ENCODE measurements around the gene F11.
"Not testable (repeated sequence)": the region's sequence is repeated elsewhere in the genome, so short reads cannot be mapped to it uniquely, and the experiment has no call there.

The F11 gene

DNA sequence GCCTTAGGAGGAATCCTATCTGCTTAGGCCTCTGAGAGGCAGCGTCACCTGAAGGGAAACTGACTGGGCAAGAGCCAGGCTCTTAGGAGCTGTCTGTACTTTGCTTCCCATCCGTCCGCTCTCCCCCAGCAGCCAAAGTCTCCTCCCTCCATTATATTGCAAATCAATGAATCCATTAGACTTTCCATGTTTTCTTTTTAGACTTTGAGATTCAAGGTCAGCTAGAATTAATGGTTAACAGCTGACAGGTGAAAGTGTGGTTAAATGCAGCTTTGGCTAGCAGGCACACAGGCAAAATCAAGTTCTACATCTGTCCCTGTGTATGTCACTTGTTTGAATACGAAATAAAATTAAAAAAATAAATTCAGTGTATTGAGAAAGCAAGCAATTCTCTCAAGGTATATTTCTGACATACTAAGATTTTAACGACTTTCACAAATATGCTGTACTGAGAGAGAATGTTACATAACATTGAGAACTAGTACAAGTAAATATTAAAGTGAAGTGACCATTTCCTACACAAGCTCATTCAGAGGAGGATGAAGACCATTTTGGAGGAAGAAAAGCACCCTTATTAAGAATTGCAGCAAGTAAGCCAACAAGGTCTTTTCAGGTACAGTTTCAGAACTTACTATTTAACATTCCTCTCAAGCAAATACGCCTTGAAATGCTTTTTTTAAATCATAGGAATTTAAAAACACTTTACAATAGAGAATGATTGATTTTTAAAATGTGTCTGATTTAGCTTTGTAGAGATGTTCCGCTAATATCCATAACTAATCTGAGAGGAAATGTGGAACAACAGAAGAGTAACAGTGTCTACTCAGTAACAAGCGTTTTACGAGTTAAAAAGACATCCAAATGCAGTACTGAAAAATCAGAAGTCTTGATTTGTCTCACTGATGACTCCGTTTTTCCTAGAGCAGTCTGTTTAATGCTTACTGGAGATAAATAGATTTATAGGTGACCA, at the start of gene F11:
TSS of gene F11 (plus strand) at position 507 of the 970 bp plus-strand sequence. CDS start 948 bp downstream, outside the sequence.
- DNase-seq = no peak

DNA sequence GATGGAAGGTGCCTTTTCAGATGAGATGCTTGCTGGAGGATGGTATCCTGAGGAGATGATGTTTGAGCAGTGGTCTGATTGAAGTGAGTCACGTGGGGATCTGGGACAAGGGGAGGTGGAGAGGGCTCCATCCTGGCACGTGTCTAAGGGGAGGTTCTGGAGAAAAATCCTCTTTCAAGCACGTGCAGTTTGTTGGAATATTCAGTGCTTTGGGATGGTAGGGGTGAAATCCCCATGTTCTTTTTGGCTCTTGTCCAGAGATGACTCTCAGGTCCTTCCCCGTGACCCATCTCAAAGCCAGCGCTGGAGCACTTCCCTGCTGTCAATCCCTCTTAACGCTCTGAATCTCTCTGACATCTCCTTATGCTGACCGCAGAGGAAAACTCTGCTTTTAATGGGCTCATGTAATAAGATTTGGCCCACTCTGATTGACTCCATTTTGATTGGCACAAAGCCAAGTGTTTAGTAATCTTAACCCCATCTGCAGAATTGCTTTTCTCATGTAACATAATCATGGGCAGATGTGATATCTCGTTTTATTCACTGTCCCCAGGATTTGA, 49.4 kb upstream of the F11 start:
- DNase-seq = no peak

DNA sequence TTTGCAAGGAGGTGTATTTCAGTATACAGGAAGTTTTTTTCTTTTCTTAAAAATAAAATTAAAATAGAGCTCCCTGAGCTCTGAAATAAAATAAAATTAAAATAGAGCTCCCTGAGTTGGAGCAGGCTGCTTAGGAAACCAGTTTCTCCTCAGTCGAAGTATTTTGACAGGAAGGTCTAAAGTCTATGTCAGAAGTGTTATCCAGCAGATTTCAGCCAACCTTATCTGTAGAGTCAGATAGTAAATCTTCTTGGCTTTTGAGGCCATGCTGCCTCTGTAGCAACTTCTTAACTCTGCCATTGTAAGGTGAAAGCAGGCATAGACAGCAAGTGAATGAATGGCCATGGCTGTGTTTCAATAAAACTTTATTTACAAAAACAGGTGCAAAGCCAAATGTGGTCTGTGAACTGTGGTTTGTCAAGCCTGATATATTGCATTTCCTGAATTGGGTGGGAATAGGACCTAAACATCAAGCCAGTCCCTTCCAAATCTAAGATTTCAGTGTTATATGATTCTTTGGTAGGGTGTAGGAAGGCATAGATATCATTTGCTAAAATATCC, 48.2 kb upstream of the F11 start:
- no peak for DNase-seq

DNA sequence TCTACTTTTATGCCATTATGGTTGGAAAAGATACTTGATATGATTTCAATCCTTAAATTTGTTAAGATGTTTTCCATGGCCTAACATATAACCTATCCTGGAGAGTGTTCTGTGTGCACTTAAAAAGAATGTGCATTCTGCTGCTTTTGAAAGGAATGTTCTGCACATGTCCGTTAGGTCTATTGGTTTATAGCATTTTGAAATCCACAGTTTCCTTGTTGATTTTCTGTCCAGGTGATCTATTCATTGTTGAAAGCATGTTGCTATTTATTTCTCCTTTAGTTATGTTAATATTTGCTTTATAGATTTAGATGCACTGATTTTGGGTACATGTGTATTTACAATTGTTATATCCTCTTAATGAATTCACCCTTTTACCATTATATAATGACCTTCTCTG, 44.4 kb upstream of the F11 start:
- DNase-seq = no peak

DNA sequence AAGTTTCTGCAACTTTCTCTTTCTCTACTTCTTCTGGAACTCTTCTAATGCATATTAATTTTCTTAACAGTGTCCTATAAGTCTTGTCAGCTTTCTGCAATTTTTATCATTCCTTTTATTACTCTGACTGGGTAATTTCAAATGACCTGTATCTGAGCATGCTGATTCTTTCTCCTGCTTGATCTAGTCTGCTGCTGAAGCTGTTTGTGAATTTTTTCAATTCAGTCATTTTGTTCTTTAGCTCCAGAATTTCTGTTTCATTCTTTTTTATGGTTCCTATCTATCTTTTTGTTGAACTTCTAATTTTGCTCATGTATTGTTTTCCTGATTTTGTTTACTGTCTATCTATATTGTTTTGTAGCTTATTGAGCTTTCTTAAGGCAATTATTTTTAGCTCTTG, 40.1 kb upstream of the F11 start:
- DNase-seq = no peak

DNA sequence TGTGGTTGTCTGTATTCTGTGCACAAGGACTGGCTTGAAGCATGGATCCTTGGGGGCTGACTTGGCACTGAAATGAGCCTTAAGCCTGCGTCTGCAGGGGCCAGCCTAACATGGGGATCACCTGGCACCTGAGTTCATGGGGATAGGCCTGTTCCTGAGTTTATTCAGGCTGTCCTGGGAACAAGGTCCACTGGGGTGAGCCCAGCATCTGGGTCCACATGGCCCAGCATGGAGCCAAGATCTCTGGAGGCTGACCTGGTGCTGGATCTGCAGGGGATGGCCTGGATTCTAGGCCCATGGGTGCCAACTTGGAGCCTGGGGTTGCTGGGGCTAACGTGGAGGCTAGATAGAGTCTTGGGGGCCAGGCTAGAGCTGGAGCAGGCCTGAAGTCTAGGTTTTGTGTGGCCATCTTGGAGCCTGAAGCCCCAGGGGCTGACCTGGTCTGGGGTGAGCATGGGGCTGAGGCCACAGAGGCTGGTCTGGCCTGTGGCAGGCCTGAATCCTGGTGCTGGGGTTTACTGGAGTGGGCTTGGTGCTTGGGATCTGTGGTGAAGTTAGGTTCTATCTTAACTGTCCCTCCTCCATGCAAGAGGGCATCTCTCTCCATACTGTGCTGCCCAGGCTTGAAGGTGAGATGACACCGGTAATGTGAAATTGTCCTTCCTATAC, 39.3 kb upstream of the F11 start:
- no peak for DNase-seq

DNA sequence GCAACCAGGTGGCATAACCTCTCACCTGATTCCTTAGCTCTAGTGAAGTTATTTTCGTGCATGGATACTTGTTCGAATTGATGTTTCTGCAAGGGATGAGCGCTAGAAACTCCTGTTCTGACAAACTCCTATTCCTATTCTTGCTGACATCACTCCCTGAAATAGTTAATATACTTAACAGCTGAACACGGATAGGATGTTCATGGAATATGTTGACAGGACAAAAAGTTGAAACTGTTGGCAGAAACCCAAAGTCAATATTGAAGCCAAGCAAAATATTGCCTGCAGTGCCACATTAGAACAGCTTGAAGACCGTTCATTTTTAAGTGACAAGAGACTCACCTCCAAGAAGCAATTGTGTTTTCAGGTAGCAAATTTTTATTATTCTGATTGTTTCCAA, 38.8 kb upstream of the F11 start, which contains the start of gene KLKB1:
TSS of gene KLKB1 (plus strand) at position 287 of the 400 bp plus-strand sequence. CDS start 689 bp downstream, outside the sequence.
- DNase-seq = no peak

DNA sequence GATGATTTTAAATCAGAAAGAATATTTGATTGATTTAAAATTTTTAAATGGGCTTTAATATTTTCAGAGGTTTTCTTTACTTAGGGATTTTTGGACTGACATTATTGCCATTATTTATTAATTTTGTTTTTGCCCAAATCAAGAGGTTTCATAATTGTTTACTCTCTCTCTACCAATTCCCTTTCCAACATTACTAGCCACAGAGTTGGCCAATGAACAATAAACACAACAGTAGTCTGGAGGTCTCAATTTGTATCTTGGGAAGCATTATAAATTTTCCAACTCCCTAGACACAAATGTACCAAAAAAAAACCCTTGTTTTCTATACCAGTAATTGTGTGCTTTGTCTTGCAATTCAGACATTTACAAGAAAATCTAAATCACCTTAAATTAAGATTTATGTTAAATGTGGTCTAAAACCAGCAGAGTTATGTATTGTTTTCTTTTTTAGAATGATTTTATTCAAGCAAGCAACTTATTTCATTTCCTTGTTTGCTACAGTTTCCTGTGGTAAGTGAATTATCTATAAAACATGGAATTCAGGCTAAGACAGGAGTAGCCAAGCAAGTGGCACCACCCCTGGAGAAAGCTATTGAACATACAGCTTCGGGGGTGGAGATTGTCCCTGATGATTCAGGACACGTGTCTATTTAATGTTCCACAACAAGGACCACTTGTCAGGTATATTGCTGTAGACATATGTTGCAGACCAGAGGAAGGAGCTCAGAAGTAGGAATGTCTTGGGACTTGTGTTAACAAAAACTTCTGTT, 38.1 kb upstream of the F11 start:
- DNase-seq = no peak

DNA sequence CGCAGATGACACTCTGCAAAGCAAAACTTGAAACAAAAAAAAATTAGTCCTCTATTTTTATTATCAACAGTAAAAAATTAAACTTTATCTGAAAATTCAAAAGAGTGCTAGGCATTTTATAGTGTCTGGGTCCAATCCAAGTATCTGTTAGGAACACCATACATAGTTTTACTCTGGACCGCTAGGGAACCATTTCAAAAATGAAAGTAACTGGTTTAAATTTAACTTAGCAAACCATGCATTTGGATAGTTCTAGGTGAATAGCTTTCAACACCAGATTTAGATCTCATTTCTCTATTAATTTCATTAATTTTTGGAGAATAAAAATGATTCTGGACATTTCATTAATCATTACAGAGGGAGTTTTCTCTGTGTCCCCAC, 37.5 kb upstream of the F11 start:
- DNase-seq = no peak

DNA sequence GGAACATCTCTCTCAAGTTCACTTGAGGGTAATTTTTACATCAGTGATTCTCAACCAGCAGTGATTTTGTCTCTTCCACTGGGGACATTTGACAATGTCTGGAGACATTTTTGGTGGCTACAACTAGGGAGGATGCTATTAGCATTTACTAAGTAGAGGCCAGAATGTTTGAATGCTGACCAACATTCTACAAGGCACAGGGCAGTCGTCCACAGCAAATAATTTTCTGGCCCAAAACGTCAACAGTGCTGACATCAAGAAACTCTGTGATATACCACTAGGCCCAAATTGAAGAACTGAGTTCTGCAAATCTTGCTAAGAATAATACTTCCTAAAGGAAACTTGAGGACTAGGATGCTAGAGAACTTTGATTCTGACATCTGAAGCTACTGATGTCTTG, 31.6 kb upstream of the F11 start:
- DNase-seq = no peak

DNA sequence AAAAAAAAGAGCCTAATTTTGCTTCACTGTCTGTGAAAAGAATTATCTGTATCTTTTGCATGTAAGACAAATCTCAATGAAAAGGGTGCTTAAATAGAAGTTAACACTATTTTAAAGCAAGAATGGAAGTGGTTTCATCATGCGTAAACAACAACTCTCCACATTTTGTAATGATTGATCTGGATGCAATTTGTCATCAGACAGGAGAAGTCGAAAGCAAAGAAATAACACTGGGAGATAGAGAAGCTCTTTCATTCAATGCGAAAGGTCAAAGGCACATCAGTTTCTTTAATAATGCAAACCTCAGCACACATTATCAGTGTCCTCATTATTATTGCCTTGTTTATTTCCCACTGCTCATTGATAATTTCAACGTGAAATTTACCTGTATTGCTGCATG, 29.9 kb upstream of the F11 start:
- no peak for DNase-seq

DNA sequence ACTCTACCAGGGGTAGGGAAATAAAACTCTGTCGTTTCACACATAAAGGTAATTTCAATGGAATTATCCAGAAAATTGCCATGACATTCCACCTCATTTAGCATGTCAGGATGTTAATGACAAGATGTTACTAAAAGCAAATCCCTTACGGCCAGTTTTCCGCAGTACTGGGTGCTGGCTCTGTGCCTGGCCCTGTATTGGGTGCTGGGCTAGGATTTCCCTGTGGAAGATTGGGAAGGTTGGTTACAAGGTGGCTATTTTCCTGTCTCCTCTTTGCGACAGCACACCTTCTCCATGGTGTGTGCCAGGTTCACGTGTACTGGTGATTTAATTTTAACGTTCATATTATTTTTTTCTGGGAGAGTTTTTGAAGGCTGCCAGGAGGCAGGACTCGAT, 25.5 kb upstream of the F11 start:
- DNase-seq = no peak

DNA sequence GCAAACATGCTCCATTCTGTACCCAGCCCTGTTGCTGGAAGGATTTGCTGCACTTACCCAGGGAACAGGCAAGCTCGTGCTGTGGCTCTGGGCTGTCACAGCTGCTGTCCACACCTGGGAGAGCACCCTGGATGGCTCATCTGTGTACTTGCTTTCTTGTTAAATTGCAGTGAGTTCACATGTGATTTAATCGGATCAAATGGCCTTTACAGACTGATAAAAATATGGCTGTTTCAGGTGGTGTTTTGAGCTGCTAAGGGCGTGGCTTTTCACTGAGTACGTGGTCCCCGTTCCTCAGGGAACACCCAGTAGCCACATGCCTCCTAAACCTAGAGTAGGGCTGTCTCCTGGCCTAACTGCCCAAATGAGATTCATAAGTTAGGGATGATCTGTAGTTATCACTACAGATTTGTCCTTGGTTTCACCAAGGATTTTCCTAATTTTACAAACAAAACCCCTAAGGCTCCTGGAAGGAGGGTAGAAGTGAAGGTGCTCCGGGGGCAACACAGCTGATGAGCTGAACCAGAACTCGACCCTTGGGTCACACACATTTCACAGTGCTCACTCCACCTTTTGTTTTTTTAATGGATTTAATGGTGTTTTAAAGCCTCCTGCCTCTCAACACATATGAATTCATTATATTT, 25.0 kb upstream of the F11 start:
- DNase-seq = no peak

DNA sequence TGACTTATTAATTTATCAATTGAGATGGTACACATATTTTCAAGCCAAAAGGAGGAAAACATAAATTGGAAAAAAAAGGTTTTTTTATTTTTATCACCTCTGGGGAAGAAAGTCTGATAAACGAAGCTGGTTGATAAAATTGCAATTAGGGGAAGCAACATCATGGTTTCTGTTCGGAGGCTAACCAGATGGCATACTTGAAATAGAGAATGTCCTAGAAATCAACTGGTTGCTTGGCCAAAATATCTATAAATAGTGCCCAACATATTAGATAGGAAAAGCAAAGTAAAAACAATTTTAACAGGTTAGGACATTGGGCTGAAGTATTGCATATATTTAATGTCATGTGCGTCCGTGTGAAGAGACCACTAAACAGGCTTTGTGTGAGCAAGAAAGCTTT, 24.4 kb upstream of the F11 start:
- DNase-seq = no peak

DNA sequence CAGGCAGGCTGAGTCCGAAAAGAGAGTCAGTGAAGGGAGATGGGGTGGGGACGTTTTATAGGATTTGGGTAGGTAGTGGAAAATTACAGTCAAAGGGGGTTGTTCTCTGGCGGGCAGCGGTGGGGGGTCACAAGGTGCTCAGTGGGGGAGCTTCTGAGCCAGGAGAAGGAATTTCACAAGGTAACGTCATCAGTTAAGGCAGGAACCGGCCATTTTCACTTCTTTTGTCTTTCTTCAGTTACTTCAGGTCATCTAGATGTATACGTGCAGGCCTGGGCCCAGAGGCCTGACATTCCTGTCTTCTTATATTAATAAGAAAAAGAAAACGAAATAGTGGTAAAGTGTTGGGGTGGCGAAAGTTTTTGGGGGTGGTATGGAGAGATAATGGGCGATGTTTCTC, 24.0 kb upstream of the F11 start:
- DNase-seq = not testable (repeated sequence)

DNA sequence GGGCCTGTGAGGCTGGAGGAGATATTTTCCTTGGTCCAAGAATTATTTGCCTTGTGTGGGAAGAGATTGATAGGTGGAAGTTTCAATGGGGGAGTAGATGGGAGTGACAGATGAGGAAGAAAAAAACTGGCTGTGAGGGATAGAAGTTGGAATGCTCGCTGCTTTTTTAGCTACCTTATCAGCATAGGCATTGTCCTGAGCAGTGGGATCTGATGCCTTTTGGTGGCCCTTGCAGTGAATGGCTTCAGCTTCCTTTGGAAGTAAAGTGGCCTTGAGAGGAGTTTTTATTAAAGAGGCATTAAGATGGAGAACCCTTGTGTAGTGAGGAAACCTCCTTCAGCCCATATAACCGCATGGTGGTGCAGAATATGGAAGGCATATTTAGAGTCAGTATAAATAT, 22.7 kb upstream of the F11 start:
- no peak for DNase-seq

DNA sequence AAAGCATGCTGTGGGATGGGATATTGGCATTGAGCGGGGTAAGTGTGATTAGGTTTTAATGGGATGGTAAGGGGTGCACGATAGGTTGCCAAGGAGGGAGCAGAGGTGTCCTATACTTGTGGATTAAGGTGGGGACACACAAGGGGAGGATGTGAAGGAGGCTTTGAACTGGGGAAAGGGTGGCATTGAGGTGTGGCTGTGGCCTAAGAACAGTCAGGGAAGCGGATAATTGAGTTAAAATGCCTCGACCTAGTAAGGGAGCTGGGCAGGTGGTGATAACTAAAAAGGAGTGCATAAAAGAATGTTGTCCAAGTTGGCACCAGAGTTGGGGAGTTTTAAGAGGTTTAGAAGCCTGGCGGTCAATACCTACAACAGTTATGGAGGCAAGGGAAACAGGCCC, 21.2 kb upstream of the F11 start:
- no peak for DNase-seq

DNA sequence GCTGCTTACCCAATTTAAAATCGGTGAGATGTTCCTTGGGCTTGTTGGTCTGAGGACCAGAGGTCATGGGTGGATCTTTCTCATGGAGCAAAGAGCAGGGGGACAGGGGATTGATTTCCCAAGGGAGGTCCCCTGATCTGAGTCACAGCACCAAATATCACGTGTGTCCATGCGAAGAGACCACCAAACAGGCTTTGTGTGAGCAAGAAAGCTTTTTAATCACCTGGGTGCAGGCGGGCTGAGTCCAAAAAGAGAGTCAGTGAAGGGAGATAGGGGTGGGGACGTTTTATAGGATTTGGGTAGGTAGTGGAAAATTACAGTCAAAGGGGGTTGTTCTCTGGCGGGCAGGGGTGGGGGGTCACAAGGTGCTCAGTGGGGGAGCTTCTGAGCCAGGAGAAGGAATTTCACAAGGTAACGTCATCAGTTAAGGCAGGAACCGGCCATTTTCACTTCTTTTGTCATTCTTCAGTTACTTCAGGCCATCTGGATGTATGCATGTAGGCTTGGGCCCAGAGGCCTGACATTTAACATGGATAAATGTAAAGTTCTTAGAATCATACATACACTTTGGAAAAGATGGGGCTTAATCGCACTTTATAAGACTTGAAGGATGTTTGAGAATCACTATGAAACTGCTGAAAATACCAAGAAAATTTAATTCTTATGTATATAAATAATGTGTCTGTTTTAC, 18.8 kb upstream of the F11 start:
- not testable (repeated sequence) for DNase-seq

DNA sequence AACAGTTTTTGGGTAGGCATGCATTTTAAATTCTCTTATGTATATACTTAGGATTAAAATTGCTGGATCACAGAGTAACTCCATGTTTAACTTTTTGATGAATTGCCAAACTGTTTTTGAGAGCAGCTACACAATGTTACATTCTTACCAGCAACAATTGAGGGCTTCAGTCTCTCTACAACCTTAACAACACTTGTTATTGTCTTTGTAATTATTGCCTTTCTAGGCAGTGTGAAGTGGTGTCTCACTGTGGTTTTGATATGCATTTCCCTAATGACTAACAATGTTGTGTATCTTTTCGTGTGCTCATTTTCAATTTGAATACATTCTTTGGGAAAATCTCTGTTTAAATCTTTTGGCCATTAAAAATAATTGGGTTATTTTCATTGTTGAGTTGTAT, 17.3 kb upstream of the F11 start:
- DNase-seq = no peak

DNA sequence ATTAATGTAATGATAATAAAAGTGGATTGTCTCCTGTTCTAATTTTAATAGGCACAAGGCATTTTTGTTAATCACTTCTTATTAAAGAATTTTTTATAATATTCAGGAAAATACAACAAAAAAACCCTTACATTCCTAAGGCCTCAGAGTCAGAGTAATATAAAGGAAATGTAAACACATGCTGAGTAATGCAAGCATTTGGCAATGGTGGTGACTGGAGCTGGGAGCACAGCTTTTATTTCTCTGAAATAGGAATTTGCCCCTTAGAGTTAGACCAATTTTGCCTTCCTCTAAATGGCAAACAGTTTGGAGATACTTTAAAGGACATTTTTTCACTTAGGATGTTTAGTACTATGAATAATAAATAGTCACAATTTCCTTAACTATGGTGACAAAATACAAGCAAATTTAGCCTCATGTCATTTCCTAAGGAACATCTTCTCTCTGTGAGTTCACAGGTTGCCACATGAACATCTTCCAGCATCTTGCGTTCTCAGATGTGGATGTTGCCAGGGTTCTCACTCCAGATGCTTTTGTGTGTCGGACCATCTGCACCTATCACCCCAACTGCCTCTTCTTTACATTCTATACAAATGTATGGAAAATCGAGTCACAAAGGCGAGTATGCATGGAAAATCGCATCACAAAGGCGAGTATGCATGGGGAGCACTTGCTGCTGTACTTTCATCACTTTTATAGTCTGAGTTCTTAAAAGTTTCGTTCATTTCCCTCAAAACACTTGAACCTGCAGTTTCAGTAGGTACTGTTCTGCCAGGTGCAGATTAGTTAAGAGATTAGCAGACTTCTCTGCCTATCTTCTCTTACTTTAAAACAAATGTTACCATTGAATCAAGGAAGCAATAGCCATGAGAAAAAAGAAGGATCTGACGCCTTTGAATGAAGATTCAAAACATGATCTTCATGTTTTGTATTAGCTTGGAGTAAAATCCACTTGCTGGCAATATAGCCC, 15.9 kb upstream of the F11 start:
- no peak for DNase-seq

Data from right forelimb (tissue), 1 donor.